DOHH2 (cell line): ENCODE data around the gene RAB5A.
"Not testable (repeated sequence)": the region's sequence is repeated elsewhere in the genome, so short reads cannot be mapped to it uniquely, and the experiment has no call there.

Experiments used
- CTCF ChIP-seq: fragments of 200-600 bp; sonication (generic); IDR thresholded peaks from one replicate; pipeline ENCODE4 v1.5.1; 2014; ENCODE audit warnings: antibody characterized with exemption, mild to moderate bottlenecking, low read depth, low read length; ENCODE audit not compliant: poor library complexity, severe bottlenecking
- EZH2phosphoT487 ChIP-seq: fragments of 200-600 bp; sonication (generic); IDR thresholded peaks from 2 replicates; pipeline ENCODE4 v1.6.1; 2017; ENCODE audit warnings: borderline replicate concordance, mild to moderate bottlenecking, antibody characterized with exemption, low read length, moderate library complexity, mixed read lengths

- TF ChIP-seq CTCF, EZH2phosphoT487: not testable (repeated sequence)
Observed at GRCh38 chr3:19957354-19957753, 10.5 kb downstream of the RAB5A start.
